Suprapubic skin (tissue), 4 donors: Measurements from ENCODE around the gene CD68.

ENCODE experiments used
- CTCF ChIP-seq, 2 donors: fragments of 200-600 bp in 1 of 2; fragments of 450-650 bp in 1 of 2; sonication (generic) in 1 of 2; IDR thresholded peaks; one replicate each; pipeline ENCODE4 v1.5.1; 2016 to 2019; ENCODE audit warnings: antibody characterized with exemption in 2 of 2, mild to moderate bottlenecking in 1 of 2, moderate library complexity in 1 of 2
- EP300 ChIP-seq: sonication (generic); formaldehyde crosslinking; IDR thresholded peaks from one replicate; pipeline ENCODE4 v1.6.1; 2017; ENCODE audit warnings: antibody characterized with exemption
- POLR2A ChIP-seq, 2 donors: fragments of 450-650 bp; IDR thresholded peaks; one replicate each; pipeline ENCODE4 v1.6.1; 2017; ENCODE audit warnings: antibody characterized with exemption in 2 of 2, mild to moderate bottlenecking in 2 of 2, moderate library complexity in 2 of 2
- POLR2AphosphoS5 ChIP-seq, 3 donors: sonication (generic); formaldehyde crosslinking; IDR thresholded peaks; one replicate each; pipeline ENCODE4 v1.6.1; 2017; ENCODE audit warnings: antibody characterized with exemption in 3 of 3

GRCh38 chr17:7553356-7553755 lies 26.1 kb upstream of the CD68 start:
- no peak for TF ChIP-seq CTCF (IDR thresholded peaks at IDR 0.05)
- TF ChIP-seq POLR2A (IDR thresholded peaks at IDR 0.05), result no peak
- no peak for TF ChIP-seq EP300
- TF ChIP-seq POLR2AphosphoS5 (IDR thresholded peaks at IDR 0.05), result no peak
